Amniotic stem cell (primary cell): ENCODE results near the gene SLC9A1.

Source experiments
- DNase-seq: peaks from one replicate; lab custom pipeline; 2025; lab: John Stamatoyannopoulos, UW

The SLC9A1 gene

GRCh38 chr1:27150641-27151040 lies 4.3 kb downstream of the SLC9A1 start:
- no peak for DNase-seq

GRCh38 chr1:27150183-27150582 lies 4.7 kb downstream of the SLC9A1 start:
- DNase-seq = no peak

GRCh38 chr1:27149762-27150113 lies 5.2 kb downstream of the SLC9A1 start:
- no peak for DNase-seq

GRCh38 chr1:27149084-27149761 lies 5.7 kb downstream of the SLC9A1 start:
- no peak for DNase-seq

GRCh38 chr1:27148591-27148990 lies 6.3 kb downstream of the SLC9A1 start:
- no peak for DNase-seq

- DNase-seq = no peak
These were observed 6.9 kb downstream of the SLC9A1 start for GRCh38 chr1:27147842-27148518.

GRCh38 chr1:27145934-27146354 lies 9.0 kb downstream of the SLC9A1 start:
- DNase-seq = peak; percentile 56

- DNase-seq = no peak
These were observed 9.8 kb downstream of the SLC9A1 start for GRCh38 chr1:27144920-27145661.

GRCh38 chr1:27144049-27144748 lies 10.7 kb downstream of the SLC9A1 start:
- no peak for DNase-seq

GRCh38 chr1:27143401-27143800 lies 11.5 kb downstream of the SLC9A1 start:
- DNase-seq = no peak

GRCh38 chr1:27142464-27142863 lies 12.5 kb downstream of the SLC9A1 start:
- no peak for DNase-seq

GRCh38 chr1:27141266-27142003 lies 13.5 kb downstream of the SLC9A1 start:
- no peak for DNase-seq

- DNase-seq = no peak
These were observed 14.9 kb downstream of the SLC9A1 start for GRCh38 chr1:27139980-27140379.

- no peak for DNase-seq
These were observed 16.0 kb downstream of the SLC9A1 start for GRCh38 chr1:27138927-27139326.

GRCh38 chr1:27138368-27138767 lies 16.6 kb downstream of the SLC9A1 start:
- no peak for DNase-seq

GRCh38 chr1:27137544-27138075 lies 17.3 kb downstream of the SLC9A1 start:
- no peak for DNase-seq

- no peak for DNase-seq
These were observed 17.9 kb downstream of the SLC9A1 start for GRCh38 chr1:27136998-27137542.

- no peak for DNase-seq
These were observed 18.7 kb downstream of the SLC9A1 start for GRCh38 chr1:27136236-27136551.

- DNase-seq = no peak
These were observed 19.2 kb downstream of the SLC9A1 start for GRCh38 chr1:27135541-27136235.

- DNase-seq = no peak
These were observed 20.9 kb downstream of the SLC9A1 start for GRCh38 chr1:27133991-27134390.

GRCh38 chr1:27133158-27133557 lies 21.8 kb downstream of the SLC9A1 start:
- no peak for DNase-seq
